Neural cell (in vitro differentiated cells): ENCODE measurements around the gene PECR.

Source experiments
- CTCF ChIP-seq: fragments of 450-650 bp; IDR thresholded peaks from 2 replicates; pipeline ENCODE4 v1.5.1; 2014; ENCODE audit warnings: antibody characterized with exemption, mild to moderate bottlenecking, moderate library complexity; ENCODE audit not compliant: poor library complexity, severe bottlenecking
- EZH2 ChIP-seq: fragments of 200-600, 300-800 bp; shearing (Covaris generic), sonication (generic); IDR thresholded peaks from 2 replicates; pipeline ENCODE4 v1.6.1; 2014; ENCODE audit warnings: antibody characterized with exemption, low read length, borderline replicate concordance, mild to moderate bottlenecking; ENCODE audit not compliant: insufficient read depth, poor library complexity, severe bottlenecking
- MXI1 ChIP-seq: fragments of 450-650 bp; conservative IDR thresholded peaks from 2 replicates; pipeline ENCODE4 v1.6.1; 2014; ENCODE audit warnings: antibody characterized with exemption, mild to moderate bottlenecking; ENCODE audit not compliant: poor library complexity, severe bottlenecking
- POLR2AphosphoS5 ChIP-seq: IDR thresholded peaks from 2 replicates; pipeline ENCODE4 v1.6.1; 2012
- RAD21 ChIP-seq: fragments of 450-650 bp; conservative IDR thresholded peaks from 2 replicates; pipeline ENCODE4 v1.6.1; 2014; ENCODE audit warnings: antibody characterized with exemption, mild to moderate bottlenecking, moderate library complexity
- REST ChIP-seq: IDR thresholded peaks from 2 replicates; pipeline ENCODE4 v1.6.1; 2012; ENCODE audit warnings: borderline replicate concordance
- SMC3 ChIP-seq: fragments of 450-650 bp; conservative IDR thresholded peaks from 2 replicates; pipeline ENCODE4 v1.6.1; 2014; ENCODE audit warnings: antibody characterized with exemption, mild to moderate bottlenecking, moderate library complexity; ENCODE audit not compliant: poor library complexity
- TAF1 ChIP-seq: IDR thresholded peaks from 2 replicates; pipeline ENCODE4 v1.6.1; 2012; ENCODE audit warnings: low read depth

GRCh38 chr2:216114382-216114713 lies 32.7 kb upstream of the PECR start:
- TF ChIP-seq CTCF, result no peak
- TF ChIP-seq EZH2, result no peak
- TF ChIP-seq REST, result no peak
- TF ChIP-seq POLR2AphosphoS5, result no peak
- no peak for TF ChIP-seq SMC3
- TF ChIP-seq TAF1, result no peak
- peak; percentile 16 for TF ChIP-seq MXI1
- no peak for TF ChIP-seq RAD21
